Kidney (tissue), 14 donors: ENCODE results near the gene SLC17A9. TPM values are rescaled to one million over a fixed set of nuclear protein-coding genes. Genes with fewer than 3 reads are reported as not detected.

Source experiments
- DNase-seq, 5 donors: peaks; one replicate each; pipeline ENCODE4 v3.0.0-alpha.2; 2013 to 2020
- FAIRE-seq: peaks from 2 replicates; lab custom pipeline; 2012; peaks lifted over from hg19 to GRCh38; lab: Jason Lieb, UNC
- H3K27ac ChIP-seq, 2 donors: one replicate each; pipeline ENCODE4 v1.7.0; 2013; ENCODE audit warnings: low read depth in 2 of 2, low read length in 2 of 2, inconsistent platforms in 1 of 2
- H3K27me3 ChIP-seq: one replicate; pipeline ENCODE4 v1.7.1; 2013; ENCODE audit warnings: low read length, inconsistent platforms; ENCODE audit not compliant: control insufficient read depth, insufficient read depth
- H3K36me3 ChIP-seq, 3 donors: one replicate each; pipeline versions ENCODE4 v1.7.0 to v1.7.1; 2013; ENCODE audit warnings: low read length in 3 of 3, control low read depth in 1 of 3, inconsistent platforms in 1 of 3; ENCODE audit not compliant: insufficient read depth in 3 of 3, control insufficient read depth in 2 of 3
- H3K4me1 ChIP-seq, 3 donors: one replicate each; pipeline versions ENCODE4 v1.7.0 to v1.7.1; 2013; ENCODE audit warnings: low read length in 3 of 3, inconsistent platforms in 1 of 3, low read depth in 1 of 3; ENCODE audit not compliant: control insufficient read depth in 2 of 3, insufficient read depth in 2 of 3
- H3K4me3 ChIP-seq, 3 donors: one replicate each; pipeline versions ENCODE4 v1.7.0 to v1.8.1; 2013; ENCODE audit warnings: low read length in 3 of 3, control low read depth in 1 of 3, inconsistent platforms in 1 of 3
- H3K9ac ChIP-seq, 3 donors: one replicate each; pipeline versions ENCODE4 v1.7.0 to v1.7.1; 2013; ENCODE audit warnings: low read length in 3 of 3, control low read depth in 1 of 3, inconsistent platforms in 1 of 3
- H3K9me3 ChIP-seq, 3 donors: one replicate each; pipeline versions ENCODE4 v1.7.0 to v1.7.1; 2013; ENCODE audit warnings: low read length in 3 of 3, control low read depth in 1 of 3, inconsistent platforms in 1 of 3; ENCODE audit not compliant: control insufficient read depth in 2 of 3, insufficient read depth in 1 of 3
- intact Hi-C: fragments of 100-400 bp; cut with DNase I; formaldehyde crosslinking; loops from one replicate; pipeline ENCODE4 v1.11.1; 2022
- polyA plus RNA-seq: library from polyadenylated mRNA; stranded (reverse); fragments of 350-450 nt; fragmentation: Illumina TruSeq; extraction: RNeasy Lipid Tissue Mini Kit (QIAGEN cat#74804); gene quantifications from one replicate; pipeline ENCODE4 v1.2.3, GENCODE V29; 2014; ENCODE audit warnings: low read depth, low replicate concordance; ENCODE audit not compliant: insufficient read depth
- total RNA-seq: library from RNA; stranded (reverse); fragmentation: NEBNext Ultra II Directional; extraction: Animal tissue kit (Norgen Biotek cat#: 25700); gene quantifications from one replicate; pipeline ENCODE4 v1.2.1, GENCODE V29; 2021
- TF ChIP-seq, protein P1 (sequence below): IDR thresholded peaks from 3 replicates; pipeline ENCODE4 v1.5.1; 2012; ENCODE audit warnings: mild to moderate bottlenecking, moderate library complexity, borderline replicate concordance; ENCODE audit not compliant: insufficient read depth; ENCODE audit errors: extremely low read depth
- donor health status: control.
- donor health status: control.
- donor health status: control.
- donor health status: control.
- donor health status: control.
- donor health status: DM: yes; HTN: yes; CAD: no.
- donor health status: Normal renal cell carcinoma (clear cell type).

SLC17A9 gene
- total and polyA plus RNA-seq, 2 donors from 2014 or later, result 2.0 to 9.5 TPM

DNA sequence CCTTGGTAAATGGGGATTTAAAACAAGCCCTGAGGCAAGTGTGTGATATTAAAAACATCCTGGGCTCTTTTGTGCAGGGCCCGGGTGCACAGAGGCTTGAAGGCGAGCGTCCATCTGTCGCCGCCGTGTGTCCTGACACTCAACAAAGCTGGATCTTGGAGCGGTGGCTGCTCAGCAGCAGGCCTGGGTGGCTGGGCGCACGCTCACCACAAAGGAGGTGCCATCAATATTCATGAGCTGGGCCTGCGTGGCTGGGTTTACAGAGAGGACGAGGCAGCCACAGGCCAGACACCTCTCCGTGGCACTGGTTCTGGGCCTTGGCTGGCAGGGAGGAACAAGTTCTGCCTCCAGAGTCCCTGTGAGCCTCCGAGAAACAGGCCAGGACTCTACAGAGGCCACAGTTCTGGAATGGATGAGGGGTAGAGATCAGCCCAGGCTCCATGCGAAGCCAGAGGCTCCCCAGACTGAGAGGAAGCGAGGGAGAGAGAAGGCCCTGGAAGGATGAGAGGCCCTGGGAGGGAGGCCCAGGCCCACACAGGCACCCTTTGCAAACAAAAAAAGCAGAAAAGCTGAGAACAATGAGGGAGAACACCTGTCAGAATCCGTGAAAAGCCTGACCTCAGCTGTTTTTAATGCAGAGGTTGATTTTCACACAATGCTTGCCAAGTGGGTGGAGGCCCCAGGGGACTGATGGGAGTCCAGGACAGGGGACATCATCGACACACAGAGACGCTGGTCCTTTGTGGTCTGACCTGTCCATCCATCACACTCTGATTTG is 32.3 kb downstream of the SLC17A9 start:
- H3K4me1 ChIP-seq, result no peaks in the 10 kb centered on the region
- no peaks in the 10 kb centered on the region for H3K9me3 ChIP-seq
- TF ChIP-seq, protein P1, sequence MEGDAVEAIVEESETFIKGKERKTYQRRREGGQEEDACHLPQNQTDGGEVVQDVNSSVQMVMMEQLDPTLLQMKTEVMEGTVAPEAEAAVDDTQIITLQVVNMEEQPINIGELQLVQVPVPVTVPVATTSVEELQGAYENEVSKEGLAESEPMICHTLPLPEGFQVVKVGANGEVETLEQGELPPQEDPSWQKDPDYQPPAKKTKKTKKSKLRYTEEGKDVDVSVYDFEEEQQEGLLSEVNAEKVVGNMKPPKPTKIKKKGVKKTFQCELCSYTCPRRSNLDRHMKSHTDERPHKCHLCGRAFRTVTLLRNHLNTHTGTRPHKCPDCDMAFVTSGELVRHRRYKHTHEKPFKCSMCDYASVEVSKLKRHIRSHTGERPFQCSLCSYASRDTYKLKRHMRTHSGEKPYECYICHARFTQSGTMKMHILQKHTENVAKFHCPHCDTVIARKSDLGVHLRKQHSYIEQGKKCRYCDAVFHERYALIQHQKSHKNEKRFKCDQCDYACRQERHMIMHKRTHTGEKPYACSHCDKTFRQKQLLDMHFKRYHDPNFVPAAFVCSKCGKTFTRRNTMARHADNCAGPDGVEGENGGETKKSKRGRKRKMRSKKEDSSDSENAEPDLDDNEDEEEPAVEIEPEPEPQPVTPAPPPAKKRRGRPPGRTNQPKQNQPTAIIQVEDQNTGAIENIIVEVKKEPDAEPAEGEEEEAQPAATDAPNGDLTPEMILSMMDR, result no peak
- H3K9ac ChIP-seq, result no peak overlapping the region
- FAIRE-seq, result no peak
- no peak overlapping the region for H3K4me3 ChIP-seq
- no peak for DNase-seq
- H3K27ac ChIP-seq, result no peak overlapping the region
- intact Hi-C loops, result no loop called here
- H3K36me3 ChIP-seq, result no peaks in the 10 kb centered on the region
- H3K27me3 ChIP-seq, result peaks cover 3% of the 10 kb centered on the region

DNA sequence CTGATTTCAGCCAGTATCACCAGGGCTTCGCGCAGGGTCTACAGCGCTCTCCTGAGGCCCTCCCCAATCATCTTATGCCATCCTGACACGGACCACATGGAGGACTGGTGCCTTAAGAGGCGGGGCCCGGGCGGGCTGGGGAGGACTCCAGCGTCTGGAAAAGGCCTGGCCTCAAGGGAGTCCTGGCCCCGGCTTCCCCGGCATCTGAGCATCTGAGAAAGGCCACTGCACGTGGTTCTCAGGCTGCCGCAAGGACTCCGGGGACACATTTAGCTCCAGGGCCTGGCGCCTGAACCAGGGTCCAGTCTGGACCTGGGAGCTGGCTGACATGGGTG is 32.9 kb downstream of the SLC17A9 start:
- Histone ChIP-seq H3K9ac (no peak overlapping the region), H3K4me3 (no peak overlapping the region), H3K9me3 (no peaks in the 10 kb centered on the region), H3K27me3 (peaks cover 3% of the 10 kb centered on the region), H3K36me3 (no peaks in the 10 kb centered on the region), H3K27ac (no peak overlapping the region), H3K4me1 (no peaks in the 10 kb centered on the region)
- DNase-seq (no peak), FAIRE-seq (no peak)
- intact Hi-C loops, result no loop called here
- TF ChIP-seq, protein P1, result no peak

DNA sequence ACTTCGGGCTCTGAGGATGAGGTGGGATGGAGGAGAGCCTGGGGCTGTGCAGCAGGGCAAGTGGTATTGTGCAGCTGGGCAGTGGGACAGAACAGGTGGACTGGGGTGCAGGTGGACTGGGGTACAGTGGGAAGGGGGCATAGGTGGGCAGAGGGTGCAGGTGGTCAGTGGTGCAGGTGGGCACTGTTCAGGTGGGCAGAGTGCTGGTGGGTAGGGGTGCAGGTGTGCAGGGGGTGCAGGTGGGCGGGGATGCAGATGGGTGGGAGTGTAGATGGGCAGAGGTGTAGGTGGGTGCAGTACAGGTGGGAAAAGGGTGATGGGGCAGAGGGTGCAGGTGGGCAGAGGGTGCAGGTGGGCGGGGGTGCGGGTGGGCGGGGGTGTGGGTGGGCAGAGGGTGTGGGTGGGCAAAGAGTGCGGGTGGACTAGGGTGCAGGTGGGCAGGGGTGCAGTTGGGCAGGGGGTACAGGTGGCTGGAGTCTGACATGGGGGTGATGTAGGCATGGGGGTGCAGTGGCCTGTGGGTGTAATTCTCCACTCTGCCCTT is 33.8 kb downstream of the SLC17A9 start:
- Histone ChIP-seq H3K27ac (no peak overlapping the region), H3K9me3 (no peaks in the 10 kb centered on the region), H3K36me3 (no peaks in the 10 kb centered on the region), H3K27me3 (peaks cover 3% of the 10 kb centered on the region), H3K4me3 (no peak overlapping the region), H3K4me1 (no peaks in the 10 kb centered on the region), H3K9ac (no peak overlapping the region)
- TF ChIP-seq, protein P1, result no peak
- FAIRE-seq, result no peak
- DNase-seq, result no peak
- intact Hi-C loops, result no loop called here
